Trophoblast cell (in vitro differentiated cells and primary cell): Measurements from ENCODE around the gene C4A.
"Not testable (repeated sequence)": the region's sequence is repeated elsewhere in the genome, so short reads cannot be mapped to it uniquely, and the experiment has no call there.

Experiments
- DNase-seq, 2 donors: peaks; one replicate each; pipeline ENCODE4 v3.0.0-alpha.2; 2016
- H2AFZ ChIP-seq: 2 replicates; pipeline ENCODE4 v1.6.1; 2013; ENCODE audit warnings: low read length, moderate library complexity, mild to moderate bottlenecking; ENCODE audit not compliant: insufficient read depth, poor library complexity
- H2AK5ac ChIP-seq: 2 replicates; pipeline ENCODE4 v1.6.1; 2013; ENCODE audit warnings: mild to moderate bottlenecking, low read length
- H2BK120ac ChIP-seq: 2 replicates; pipeline ENCODE4 v1.6.1; 2013; ENCODE audit warnings: low read length, mild to moderate bottlenecking, moderate library complexity; ENCODE audit not compliant: insufficient read depth, poor library complexity
- H2BK12ac ChIP-seq: 2 replicates; pipeline ENCODE4 v1.6.1; 2013; ENCODE audit warnings: mild to moderate bottlenecking, low read length, moderate library complexity
- H2BK5ac ChIP-seq: 2 replicates; pipeline ENCODE4 v1.6.1; 2013; ENCODE audit warnings: low read length, low read depth, moderate library complexity, mild to moderate bottlenecking; ENCODE audit not compliant: poor library complexity
- H3K14ac ChIP-seq: 2 replicates; pipeline ENCODE4 v1.6.1; 2013; ENCODE audit warnings: mild to moderate bottlenecking, low read length
- H3K18ac ChIP-seq: 2 replicates; pipeline ENCODE4 v1.6.1; 2013; ENCODE audit warnings: mild to moderate bottlenecking, low read length
- H3K23ac ChIP-seq: 2 replicates; pipeline ENCODE4 v1.6.1; 2013; ENCODE audit warnings: low read length
- H3K27ac ChIP-seq: 2 replicates; pipeline ENCODE4 v1.5.1; 2013; ENCODE audit warnings: low read depth, mild to moderate bottlenecking, inconsistent platforms, low read length, moderate library complexity
- H3K27me3 ChIP-seq: 2 replicates; pipeline ENCODE4 v1.6.1; 2013; ENCODE audit warnings: inconsistent platforms, mild to moderate bottlenecking, low read length, moderate library complexity; ENCODE audit not compliant: insufficient read depth
- H3K36me3 ChIP-seq, 2 experiments: 1 replicate in 1 of 2; 2 replicates in 1 of 2; pipeline ENCODE4 v1.6.1; 2013; ENCODE audit warnings: low read length in 2 of 2, mild to moderate bottlenecking in 2 of 2, moderate library complexity in 1 of 2; ENCODE audit not compliant: insufficient read depth in 2 of 2, control insufficient read depth in 1 of 2
- H3K4ac ChIP-seq: 2 replicates; pipeline ENCODE4 v1.6.1; 2013; ENCODE audit warnings: low read depth, mild to moderate bottlenecking, low read length, moderate library complexity
- H3K4me1 ChIP-seq, 2 experiments: 1 replicate in 1 of 2; 2 replicates in 1 of 2; pipeline ENCODE4 v1.6.1; 2013; ENCODE audit warnings: low read length in 2 of 2, mild to moderate bottlenecking in 2 of 2, moderate library complexity in 1 of 2; ENCODE audit not compliant: insufficient read depth in 2 of 2, control insufficient read depth in 1 of 2
- H3K4me2 ChIP-seq: 2 replicates; pipeline ENCODE4 v1.6.1; 2013; ENCODE audit warnings: inconsistent platforms, mild to moderate bottlenecking, low read length, moderate library complexity
- H3K4me3 ChIP-seq: 2 replicates; pipeline ENCODE4 v1.5.1; 2013; ENCODE audit warnings: mild to moderate bottlenecking, low read depth, low read length, inconsistent platforms
- H3K79me1 ChIP-seq: one replicate; pipeline ENCODE4 v1.6.1; 2013; ENCODE audit warnings: low read length
- H3K79me2 ChIP-seq: 2 replicates; pipeline ENCODE4 v1.6.1; 2013; ENCODE audit warnings: low read length, mild to moderate bottlenecking; ENCODE audit not compliant: control insufficient read depth, insufficient read depth, poor library complexity
- H3K9ac ChIP-seq: 2 replicates; pipeline ENCODE4 v1.6.1; 2013; ENCODE audit warnings: mild to moderate bottlenecking, low read length
- H3K9me3 ChIP-seq: 2 replicates; pipeline ENCODE4 v1.6.1; 2013; ENCODE audit warnings: low read depth, mild to moderate bottlenecking, control low read depth, inconsistent platforms, low read length; ENCODE audit not compliant: insufficient read depth
- H4K12ac ChIP-seq: 2 replicates; pipeline ENCODE4 v1.6.1; 2013; ENCODE audit warnings: low read depth, mild to moderate bottlenecking, low read length, moderate library complexity
- H4K8ac ChIP-seq: 2 replicates; pipeline ENCODE4 v1.6.1; 2013; ENCODE audit warnings: low read depth, mild to moderate bottlenecking, low read length, moderate library complexity
- H4K91ac ChIP-seq: one replicate; pipeline ENCODE4 v1.6.1; 2013; ENCODE audit warnings: low read depth, mild to moderate bottlenecking, low read length, moderate library complexity
- WGBS: extraction: QIAGEN DNeasy Blood & Tissue Kit; methylation state at CpG from one replicate; pipeline ENCODE4 v1.1.7; 2013; ENCODE audit warnings: missing lambda C conversion rate; ENCODE audit not compliant: insufficient read length, insufficient coverage; ENCODE audit errors: extremely low coverage; 5-methylcytosine and 5-hydroxymethylcytosine counted together

C4A gene

GRCh38 chr6:32029553-32029952 lies 47.7 kb downstream of the C4A start:
- not testable (repeated sequence) for H3K9me3 ChIP-seq, H3K4me2 ChIP-seq, H3K36me3 ChIP-seq, H3K23ac ChIP-seq, H3K18ac ChIP-seq, H3K4ac ChIP-seq, H2AK5ac ChIP-seq, H4K12ac ChIP-seq, H3K27ac ChIP-seq, H2BK12ac ChIP-seq, H3K4me1 ChIP-seq, H2AFZ ChIP-seq, H3K79me2 ChIP-seq, H3K9ac ChIP-seq, H2BK120ac ChIP-seq, H3K14ac ChIP-seq, H4K91ac ChIP-seq, H3K79me1 ChIP-seq, H3K4me3 ChIP-seq, H2BK5ac ChIP-seq, H3K27me3 ChIP-seq, H4K8ac ChIP-seq, DNase-seq
- WGBS = no CpG with 5 or more reads among the region's 14 CpGs

GRCh38 chr6:32035283-32036013 lies 53.6 kb downstream of the C4A start:
- WGBS = no CpG with 5 or more reads among the region's 16 CpGs
- not testable (repeated sequence) for H3K79me2 ChIP-seq

GRCh38 chr6:32037136-32037535 lies 55.3 kb downstream of the C4A start:
- not testable (repeated sequence) for H3K79me1 ChIP-seq, H3K4me1 ChIP-seq, H3K4me2 ChIP-seq, H3K27ac ChIP-seq, H2AK5ac ChIP-seq, DNase-seq, H2BK12ac ChIP-seq, H4K12ac ChIP-seq, H3K36me3 ChIP-seq, H2BK120ac ChIP-seq, H3K18ac ChIP-seq, H3K9ac ChIP-seq, H4K91ac ChIP-seq, H3K14ac ChIP-seq, H3K4me3 ChIP-seq, H2AFZ ChIP-seq, H3K27me3 ChIP-seq, H3K4ac ChIP-seq, H3K23ac ChIP-seq, H2BK5ac ChIP-seq, H3K9me3 ChIP-seq, H3K79me2 ChIP-seq, H4K8ac ChIP-seq
- no CpG with 5 or more reads among the region's 5 CpGs for WGBS

More at GRCh38 chr6:32035283-32036013, 53.6 kb downstream of the C4A start:
- H3K27me3 ChIP-seq, H2AK5ac ChIP-seq, DNase-seq, H2BK120ac ChIP-seq, H3K4me1 ChIP-seq, H3K79me1 ChIP-seq, H2BK12ac ChIP-seq, H3K4ac ChIP-seq, H3K4me3 ChIP-seq, H3K14ac ChIP-seq, H2BK5ac ChIP-seq, H3K9me3 ChIP-seq, H4K91ac ChIP-seq, H4K12ac ChIP-seq, H3K18ac ChIP-seq, H2AFZ ChIP-seq, H3K23ac ChIP-seq, H4K8ac ChIP-seq, H3K27ac ChIP-seq, H3K4me2 ChIP-seq, H3K36me3 ChIP-seq, H3K9ac ChIP-seq: not testable (repeated sequence)

GRCh38 chr6:32037598-32038524 lies 56.0 kb downstream of the C4A start, which contains the start of gene CYP21A2:
Gene CYP21A2 (plus strand): TSS chr6:32038415. CDS start chr6:32038423, 8 bp downstream.
- no CpG with 5 or more reads among the region's 19 CpGs for WGBS

More at GRCh38 chr6:32037598-32038524, 56.0 kb downstream of the C4A start, which contains the start of gene CYP21A2:
- H4K91ac ChIP-seq, H4K8ac ChIP-seq, H3K14ac ChIP-seq, H3K4me1 ChIP-seq, H3K23ac ChIP-seq, H3K27me3 ChIP-seq, H3K27ac ChIP-seq, H3K9ac ChIP-seq, H3K79me2 ChIP-seq, H4K12ac ChIP-seq, H3K79me1 ChIP-seq, H3K18ac ChIP-seq, H2BK12ac ChIP-seq, H3K4me2 ChIP-seq, H3K9me3 ChIP-seq, DNase-seq, H2BK120ac ChIP-seq, H3K4me3 ChIP-seq, H3K4ac ChIP-seq, H2BK5ac ChIP-seq, H2AK5ac ChIP-seq, H2AFZ ChIP-seq, H3K36me3 ChIP-seq: not testable (repeated sequence)
